Body of pancreas (tissue), 4 donors: ENCODE measurements around the gene TFDP2.

ENCODE experiments used
- POLR2A ChIP-seq, 3 donors: fragments of 450-650 bp; IDR thresholded peaks; one replicate each; pipeline ENCODE4 v1.6.1; 2016; ENCODE audit warnings: antibody characterized with exemption in 3 of 3, mild to moderate bottlenecking in 2 of 3
- TF ChIP-seq, protein P1 (sequence below), 7 experiments: fragments of 450-650 bp in 4 of 7; fragments of 200-600 bp in 3 of 7; sonication (generic) in 3 of 7; IDR thresholded peaks; one replicate each; pipeline ENCODE4 v1.5.1; 2016 to 2019; ENCODE audit warnings: antibody characterized with exemption in 7 of 7

DNA sequence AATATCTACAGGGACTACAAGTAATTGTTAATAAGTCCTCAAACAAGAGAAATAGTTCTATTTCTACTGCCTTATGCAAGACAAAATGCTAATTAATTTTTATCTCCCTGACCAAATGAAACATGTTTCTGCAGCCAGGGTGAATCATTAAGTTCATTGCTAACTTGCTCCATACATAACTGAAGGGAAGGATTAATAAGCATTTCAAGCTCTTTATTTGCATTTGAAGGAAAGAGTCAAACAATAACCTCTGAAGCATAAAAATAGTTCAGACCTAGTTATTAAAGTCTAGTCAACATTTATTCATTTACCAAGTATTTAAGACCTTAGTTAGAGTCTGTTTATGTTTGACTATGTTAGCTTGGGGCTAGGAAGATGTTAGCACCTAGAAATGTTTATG, 152.9 kb downstream of the TFDP2 start:
- TF ChIP-seq POLR2A (IDR thresholded peaks at IDR 0.05): no peak
- TF ChIP-seq, protein P1, sequence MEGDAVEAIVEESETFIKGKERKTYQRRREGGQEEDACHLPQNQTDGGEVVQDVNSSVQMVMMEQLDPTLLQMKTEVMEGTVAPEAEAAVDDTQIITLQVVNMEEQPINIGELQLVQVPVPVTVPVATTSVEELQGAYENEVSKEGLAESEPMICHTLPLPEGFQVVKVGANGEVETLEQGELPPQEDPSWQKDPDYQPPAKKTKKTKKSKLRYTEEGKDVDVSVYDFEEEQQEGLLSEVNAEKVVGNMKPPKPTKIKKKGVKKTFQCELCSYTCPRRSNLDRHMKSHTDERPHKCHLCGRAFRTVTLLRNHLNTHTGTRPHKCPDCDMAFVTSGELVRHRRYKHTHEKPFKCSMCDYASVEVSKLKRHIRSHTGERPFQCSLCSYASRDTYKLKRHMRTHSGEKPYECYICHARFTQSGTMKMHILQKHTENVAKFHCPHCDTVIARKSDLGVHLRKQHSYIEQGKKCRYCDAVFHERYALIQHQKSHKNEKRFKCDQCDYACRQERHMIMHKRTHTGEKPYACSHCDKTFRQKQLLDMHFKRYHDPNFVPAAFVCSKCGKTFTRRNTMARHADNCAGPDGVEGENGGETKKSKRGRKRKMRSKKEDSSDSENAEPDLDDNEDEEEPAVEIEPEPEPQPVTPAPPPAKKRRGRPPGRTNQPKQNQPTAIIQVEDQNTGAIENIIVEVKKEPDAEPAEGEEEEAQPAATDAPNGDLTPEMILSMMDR (IDR thresholded peaks at IDR 0.05): no peak
